ENCODE results near the gene STK11. TPM values are rescaled to one million over a fixed set of nuclear protein-coding genes. Genes with fewer than 3 reads are reported as not detected.

STK11 gene
- polyA plus RNA-seq, 2 of the 4 experiments (the other 2 are of a cell fraction): 16.2 to 33.6 TPM

GRCh38 chr19:1156830-1157615 lies 48.6 kb upstream of the STK11 start (continued):
- no peak for TF ChIP-seq ZC3H11A (IDR thresholded peaks at IDR 0.05)
- TF ChIP-seq HDAC2 (IDR thresholded peaks at IDR 0.05): no peak
- no peak for TF ChIP-seq BHLHE40 (IDR thresholded peaks at IDR 0.05; ENCODE audit: low read depth, low read length)
- TF ChIP-seq USF2 (IDR thresholded peaks at IDR 0.05): no peak
- TF ChIP-seq MAZ (IDR thresholded peaks at IDR 0.05; ENCODE audit: borderline replicate concordance, low read depth, low read length): no peak
- no peak for TF ChIP-seq PHF8 (IDR thresholded peaks at IDR 0.05; ENCODE audit: borderline replicate concordance, low read depth)
- no peak for TF ChIP-seq POLR2A (IDR thresholded peaks at IDR 0.05; ENCODE audit: low read length)
- no peak for TF ChIP-seq MAX (IDR thresholded peaks at IDR 0.05)
- no peak for TF ChIP-seq CEBPB (IDR thresholded peaks at IDR 0.05)
- TF ChIP-seq HOXB5 (CRISPR knock-in tag; IDR thresholded peaks at IDR 0.05): no peak
- no peak for TF ChIP-seq NFE2L2 (conservative IDR thresholded peaks at IDR 0.05; ENCODE audit: low read length)
- TF ChIP-seq CTCF (IDR thresholded peaks at IDR 0.05): no peak
- TF ChIP-seq RARB (CRISPR knock-in tag; IDR thresholded peaks at IDR 0.05): no peak

- WGBS (ENCODE audit: missing lambda C conversion rate): 93% methylated on average over 45 of the region's 69 CpGs
- ATAC-seq: no peak
- peaks cover 57% of the 10 kb centered on the region for H3K4me1 ChIP-seq
- no peak for TF ChIP-seq EHF (CRISPR knock-in tag; IDR thresholded peaks at IDR 0.05)
- no peak for TF ChIP-seq KDM1A (IDR thresholded peaks at IDR 0.05; ENCODE audit: low read depth)
- no peak for TF ChIP-seq FOSL2 (IDR thresholded peaks at IDR 0.05)
- no peak for TF ChIP-seq FOSL2 (CRISPR knock-in tag; IDR thresholded peaks at IDR 0.05)
- TF ChIP-seq ESRRA (IDR thresholded peaks at IDR 0.05; ENCODE audit: borderline replicate concordance, low read length): no peak
- TF ChIP-seq ATOH8 (CRISPR knock-in tag; IDR thresholded peaks at IDR 0.05; ENCODE audit: low read depth): no peak
- no peak for TF ChIP-seq RARB (CRISPR knock-in tag; IDR thresholded peaks at IDR 0.05)
- TF ChIP-seq FOSB (CRISPR knock-in tag; IDR thresholded peaks at IDR 0.05): no peak
- no peak for TF ChIP-seq PBX3 (IDR thresholded peaks at IDR 0.05)
- no peak for TF ChIP-seq HDAC2 (IDR thresholded peaks at IDR 0.05)
- no peak for TF ChIP-seq REST (IDR thresholded peaks at IDR 0.05)
- no peak for TF ChIP-seq HES2 (IDR thresholded peaks at IDR 0.05)
- TF ChIP-seq RNF2 (IDR thresholded peaks at IDR 0.05; ENCODE audit: borderline replicate concordance, low read depth): no peak
- TF ChIP-seq ZSCAN20 (CRISPR knock-in tag; IDR thresholded peaks at IDR 0.05): no peak
- TF ChIP-seq PHF8 (IDR thresholded peaks at IDR 0.05; ENCODE audit: borderline replicate concordance, low read depth): no peak
- TF ChIP-seq HEYL (CRISPR knock-in tag; IDR thresholded peaks at IDR 0.05): no peak
These were observed 47.4 kb upstream of the STK11 start for GRCh38 chr19:1157931-1158884.

More at GRCh38 chr19:1157931-1158884, 47.4 kb upstream of the STK11 start:
- FAIRE-seq (no peak), DNase-seq (ENCODE audit: low read depth in 1 of 2, low spot score in 1 of 2) (no peak)
- POLR2A ChIA-PET: no interaction called here
- H3K27ac ChIP-seq: peak overlapping the region in 1 of 2 experiments; percentile 98; a peak in 2 of 6 replicates
- CTCF ChIA-PET: interaction anchor here (0.9 to 1.2 kb wide), 4 partner anchors 11 to 234 kb away, joined by 3 to 6 read pairs (median 4); no protein-coding TSS in a partner anchor
- no peak overlapping the region for H3K4me3 ChIP-seq
- H3K4me2 ChIP-seq: no peak overlapping the region
- no peaks in the 10 kb centered on the region for H3K9me3 ChIP-seq
